GM21619 (cell line): ENCODE results near the gene CIAO1.
A peak's percentile ranks its signal among the peaks of the same experiment; 100 is the strongest.
"Not testable (repeated sequence)": the region's sequence is repeated elsewhere in the genome, so short reads cannot be mapped to it uniquely, and the experiment has no call there.

Experiments
- ATAC-seq: cut with Tn5 transposase; IDR thresholded peaks from one replicate; pipeline ENCODE4 v1.9.1; 2021; ENCODE audit not compliant: unreplicated experiment

CIAO1 gene

GRCh38 chr2:96274355-96275056 is 8.5 kb downstream of the CIAO1 start:
- ATAC-seq = no peak

- ATAC-seq = no peak
These were observed 10.9 kb downstream of the CIAO1 start for GRCh38 chr2:96276787-96277499.

GRCh38 chr2:96287273-96287856 is 21.3 kb downstream of the CIAO1 start:
- ATAC-seq = no peak

- no peak for ATAC-seq
These were observed 25.7 kb downstream of the CIAO1 start for GRCh38 chr2:96291751-96292150.

- ATAC-seq = not testable (repeated sequence)
These were observed 28.2 kb downstream of the CIAO1 start for GRCh38 chr2:96294271-96294670.

DNA sequence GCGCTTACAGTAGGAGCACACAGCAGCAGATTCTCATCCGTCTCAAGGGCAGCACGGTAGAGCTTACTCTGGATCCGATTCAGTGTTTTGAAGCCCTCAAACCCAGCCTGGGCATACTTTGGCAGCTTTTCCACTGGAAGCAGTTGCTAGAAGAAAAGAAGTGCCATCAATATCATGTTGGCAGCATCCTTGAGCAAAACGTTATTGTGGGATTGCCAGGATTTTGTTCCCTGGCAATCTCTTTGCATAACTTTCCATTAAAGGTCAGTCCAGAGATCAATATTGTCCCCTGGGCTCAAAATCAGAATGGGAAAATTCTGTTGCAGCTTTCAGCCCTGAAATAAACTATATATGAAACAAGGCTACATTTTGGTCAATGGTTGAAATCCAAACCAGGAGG is 30.9 kb downstream of the CIAO1 start:
- ATAC-seq = no peak

GRCh38 chr2:96301865-96302264 is 35.8 kb downstream of the CIAO1 start:
- ATAC-seq = no peak

- no peak for ATAC-seq
These were observed 38.6 kb downstream of the CIAO1 start for GRCh38 chr2:96304606-96305005.

DNA sequence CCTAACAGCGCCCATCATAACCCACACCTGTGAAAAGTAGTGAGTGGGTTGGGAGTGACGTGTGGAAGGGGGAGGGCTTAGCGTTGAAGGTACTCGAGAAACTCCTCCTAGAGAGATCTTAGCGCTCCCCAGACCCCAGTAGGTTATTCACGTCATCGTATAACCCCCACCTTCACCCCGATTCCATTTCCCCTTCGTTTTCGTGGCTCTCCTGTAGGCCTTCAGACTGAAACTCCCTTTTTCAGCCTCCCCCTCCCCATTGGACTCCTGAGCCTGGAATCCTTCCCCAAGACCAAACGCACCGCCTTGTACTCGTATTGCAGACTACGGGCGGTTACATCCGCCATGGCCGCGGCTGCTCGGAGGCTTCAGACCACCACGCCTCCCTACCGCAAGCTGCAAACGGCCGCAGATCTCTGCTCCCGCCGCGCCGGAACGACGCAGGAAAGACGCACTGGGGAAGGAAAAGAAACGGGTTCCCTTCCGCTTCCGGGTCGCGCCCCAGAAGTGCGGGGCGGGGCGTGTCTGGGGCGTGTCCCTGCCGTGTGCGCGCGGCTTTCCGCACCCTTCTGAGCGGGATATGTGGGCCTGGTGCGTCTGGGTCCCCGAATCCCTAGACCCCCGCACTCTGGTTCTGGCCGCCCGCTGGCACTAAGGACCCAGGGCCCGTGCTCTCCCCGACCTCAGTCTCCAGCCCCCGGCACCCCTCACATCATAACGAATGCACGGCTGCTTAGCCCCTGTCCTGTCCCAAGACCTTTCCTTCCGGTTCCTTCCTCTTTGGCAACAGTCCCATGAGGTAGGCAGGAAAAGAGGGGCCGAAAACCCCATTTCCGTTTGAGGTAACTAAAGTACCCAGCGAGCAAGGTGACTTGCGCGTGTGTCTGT is 39.3 kb downstream of the CIAO1 start, which contains the start of gene SNRNP200:
SNRNP200 (minus strand) TSS at position 456 of the 888 bp plus-strand sequence; CDS start at position 347, 109 bp downstream.
- peak; percentile 92 for ATAC-seq

GRCh38 chr2:96305979-96306308 is 39.9 kb downstream of the CIAO1 start:
- no peak for ATAC-seq

DNA sequence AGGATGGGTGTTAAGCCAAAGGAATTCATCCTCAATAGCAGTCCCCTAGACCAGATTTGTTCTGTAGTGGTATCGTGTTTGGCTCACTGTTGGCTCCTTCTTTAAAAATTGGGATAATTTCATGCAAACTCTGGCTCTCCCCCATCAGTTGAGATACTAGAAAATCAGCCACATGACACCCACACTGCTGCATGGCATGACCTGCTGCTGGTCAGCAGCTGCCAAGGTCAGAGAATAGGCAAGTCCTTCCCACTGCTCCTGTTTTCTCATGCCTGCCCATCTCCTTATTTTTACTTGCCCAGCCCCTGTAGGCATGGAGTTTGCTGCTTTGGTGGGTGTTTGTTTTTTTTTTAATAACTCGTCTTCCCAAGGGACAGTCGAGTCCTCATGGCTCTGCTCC is 40.3 kb downstream of the CIAO1 start:
- ATAC-seq = no peak

- ATAC-seq = no peak
These were observed 42.2 kb downstream of the CIAO1 start for GRCh38 chr2:96308248-96308647.

GRCh38 chr2:96315005-96315399 is 49.0 kb downstream of the CIAO1 start:
- no peak for ATAC-seq

DNA sequence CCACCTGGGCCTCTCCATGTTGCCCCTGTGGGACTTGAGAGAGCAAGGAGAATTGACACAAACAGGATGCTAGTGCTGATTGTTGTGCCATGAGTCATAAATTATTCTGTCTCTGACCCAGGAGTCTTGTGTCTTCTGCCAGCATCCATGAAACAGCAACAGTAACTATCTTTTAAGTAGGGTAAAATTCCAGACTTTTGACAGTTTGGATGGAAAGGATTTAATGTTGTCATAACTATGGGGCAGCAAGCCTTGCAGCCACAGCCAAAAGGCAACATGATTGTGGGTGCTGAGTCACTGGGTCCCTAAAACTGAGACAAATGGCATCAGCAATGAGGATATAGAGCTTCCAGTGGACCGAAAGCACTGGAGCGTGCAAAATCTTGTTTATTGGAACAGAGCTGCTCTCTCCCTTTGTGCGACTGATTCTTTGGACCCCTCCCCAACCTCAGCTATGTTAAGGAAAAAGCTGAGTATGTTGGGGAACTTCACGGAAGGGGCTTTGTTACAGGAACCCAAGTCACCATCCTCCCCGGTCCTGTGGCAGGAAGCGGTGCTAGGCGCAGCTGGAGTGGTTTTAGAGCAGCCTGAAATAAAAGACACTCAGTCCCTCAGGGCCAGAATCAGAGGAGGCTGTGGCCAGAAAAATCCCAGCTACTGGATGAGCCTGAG is 49.5 kb downstream of the CIAO1 start:
- no peak for ATAC-seq

- ATAC-seq = no peak
These were observed 51.0 kb downstream of the CIAO1 start for GRCh38 chr2:96316999-96317398.

- no peak for ATAC-seq
These were observed 51.6 kb downstream of the CIAO1 start for GRCh38 chr2:96317584-96317997.

DNA sequence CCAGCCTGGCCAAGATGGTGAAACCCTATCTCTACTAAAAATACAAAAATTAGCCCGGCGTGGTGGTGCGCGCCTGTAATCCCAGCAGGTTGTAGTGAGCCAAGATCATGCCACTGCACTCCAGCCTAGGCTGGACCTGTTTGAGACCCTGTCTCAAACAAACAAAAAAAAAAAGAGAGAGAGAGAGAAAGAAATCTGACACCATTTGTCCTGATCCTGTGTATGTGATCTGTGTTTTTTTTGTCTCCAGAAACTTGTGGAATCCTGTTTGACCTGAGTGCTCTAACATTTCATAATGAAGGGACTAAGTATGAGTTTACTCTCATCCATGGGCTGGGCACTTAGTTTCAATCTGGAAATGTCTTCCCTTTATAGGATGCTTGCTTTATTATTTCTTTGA is 52.7 kb downstream of the CIAO1 start:
- no peak for ATAC-seq

DNA sequence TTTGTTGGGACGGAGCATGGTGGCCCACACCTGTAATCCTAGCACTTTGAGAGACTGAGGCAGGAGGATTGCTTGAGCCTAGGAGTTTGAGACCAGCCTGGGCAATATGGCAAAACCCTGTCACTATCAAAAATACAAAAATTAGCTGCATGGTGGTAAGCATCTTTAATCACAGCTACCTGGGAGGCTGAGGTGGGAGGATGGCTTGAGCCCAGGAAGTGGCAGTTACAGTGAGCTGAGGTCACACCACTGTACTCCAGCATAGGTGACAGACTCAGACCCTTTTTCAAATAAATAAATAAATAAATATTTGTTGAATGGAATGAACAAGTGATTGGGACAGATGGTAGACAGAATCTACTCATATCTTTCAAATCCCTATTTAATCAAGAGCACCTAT is 53.4 kb downstream of the CIAO1 start:
- no peak for ATAC-seq

GRCh38 chr2:96320326-96320725 is 54.3 kb downstream of the CIAO1 start:
- no peak for ATAC-seq

- peak; percentile 21 for ATAC-seq
These were observed 55.0 kb downstream of the CIAO1 start for GRCh38 chr2:96320728-96321622.
